Gastrocnemius medialis (tissue), 4 donors: ENCODE results near the gene LZTS3. TPM values are rescaled to one million over a fixed set of nuclear protein-coding genes. Genes with fewer than 3 reads are reported as not detected.
"Not testable (repeated sequence)": the region's sequence is repeated elsewhere in the genome, so short reads cannot be mapped to it uniquely, and the experiment has no call there.

ENCODE experiments used
- ATAC-seq, 2 donors: fragments of 150-250 bp; one replicate each; pipeline ENCODE4 v1.9.1; 2016
- DNase-seq, 2 donors: peaks; one replicate each; pipeline ENCODE4 v3.0.0-alpha.2; 2019
- H3K27ac ChIP-seq, 4 donors: fragments of 200-600 bp; sonication (generic); 1 replicate in 1 of 4; 2 replicates in 3 of 4; pipeline ENCODE4 v1.5.1; 2016 to 2018; ENCODE audit warnings: mild to moderate bottlenecking in 2 of 4, moderate library complexity in 1 of 4
- H3K27me3 ChIP-seq, 3 donors: fragments of 200-600 bp; sonication (generic) in 2 of 3; 1 replicate in 1 of 3; 2 replicates in 2 of 3; pipeline versions ENCODE4 v1.5.1 to v1.6.0; 2016 to 2019; ENCODE audit warnings: mild to moderate bottlenecking in 1 of 3, moderate library complexity in 1 of 3
- H3K36me3 ChIP-seq, 2 donors: fragments of 200-600 bp; sonication (generic) in 1 of 2; one replicate each; pipeline ENCODE4 v1.5.1; 2017 to 2018
- H3K4me1 ChIP-seq, 2 donors: fragments of 200-600 bp; sonication (generic) in 1 of 2; one replicate each; pipeline ENCODE4 v1.5.1; 2016 to 2017; ENCODE audit warnings: mild to moderate bottlenecking in 2 of 2
- H3K4me3 ChIP-seq, 4 donors: fragments of 200-600 bp; sonication (generic) in 3 of 4; 1 replicate in 1 of 4; 2 replicates in 3 of 4; pipeline ENCODE4 v1.5.1; 2016 to 2019; ENCODE audit warnings: mild to moderate bottlenecking in 2 of 4
- H3K9me3 ChIP-seq, 3 donors: fragments of 200-600 bp; sonication (generic) in 2 of 3; 1 replicate in 1 of 3; 2 replicates in 2 of 3; pipeline ENCODE4 v1.5.1; 2016 to 2019
- CTCF ChIP-seq, 5 experiments: fragments of 450-650 bp in 3 of 5; fragments of 200-600 bp in 2 of 5; sonication (generic) in 2 of 5; IDR thresholded peaks in 4 of 5; conservative IDR thresholded peaks in 1 of 5; 1 replicate in 4 of 5; 2 replicates in 1 of 5; pipeline ENCODE4 v1.5.1; 2016 to 2019; ENCODE audit warnings: antibody characterized with exemption in 5 of 5, mild to moderate bottlenecking in 3 of 5, moderate library complexity in 3 of 5
- POLR2A ChIP-seq, 2 donors: fragments of 450-650 bp; IDR thresholded peaks; one replicate each; pipeline ENCODE4 v1.6.1; 2017; ENCODE audit warnings: antibody characterized with exemption in 2 of 2, mild to moderate bottlenecking in 2 of 2, moderate library complexity in 2 of 2
- in situ Hi-C, 4 donors: fragments of 200-750 bp; cut with MboI; loops; one replicate each; pipeline versions ENCODE4 v1.15.0 to v1.8.0; 2017; ENCODE audit warnings: low sequenced_read_pairs in 4 of 4
- intact Hi-C: fragments of 100-400 bp; cut with DNase I; formaldehyde crosslinking; loops from one replicate; pipeline ENCODE4 v1.15.1; 2023; ENCODE audit warnings: low total_unique reads
- total RNA-seq, 4 donors: library from RNA; depleted of rRNA; stranded (reverse); fragments of >200 nt; gene quantifications; one replicate each; pipeline versions ENCODE4 v1.1.0 to v1.2.3, GENCODE V29; 2016

Gene LZTS3
- total RNA-seq, 4 donors from 2014 or later = 15.3 to 33.4 (median 18.9) TPM

- peak overlapping the region in 1 of 4 donors; percentile 22 for H3K4me3 ChIP-seq
- peak; percentile 53 to 74 for DNase-seq
- not testable (repeated sequence) for H3K27me3 ChIP-seq, H3K9me3 ChIP-seq
- H3K27ac ChIP-seq = peak overlapping the region; percentile 58 to 75 (median 68)
- ATAC-seq = peak; percentile 79 to 84
- H3K36me3 ChIP-seq = peaks cover 0 to 32% of the 10 kb centered on the region in 2 donors
- TF ChIP-seq CTCF (IDR thresholded peaks at IDR 0.05 in 4 of 5, conservative IDR thresholded peaks at IDR 0.05 in 1 of 5) = peak; percentile 55 to 69 (median 61)
- in situ Hi-C loops (loop anchor here in 2 of 4 donors (5.0 to 10.0 kb wide), 2 partner anchors 63 to 66 kb away; no protein-coding TSS in a partner anchor), intact Hi-C loops (loop anchor here (1.0 to 5.0 kb wide), 2 partner anchors 56 to 199 kb away; no protein-coding TSS in a partner anchor)
- H3K4me1 ChIP-seq = peaks cover 11 to 20% of the 10 kb centered on the region in 2 donors
Observed at GRCh38 chr20:3117839-3118379, 55.4 kb downstream of the LZTS3 start.

GRCh38 chr20:3116341-3116740 is 57.0 kb downstream of the LZTS3 start:
- Histone ChIP-seq H3K27ac (no peak overlapping the region), H3K27me3 (no peaks in the 10 kb centered on the region), H3K4me1 (peaks cover 8 to 16% of the 10 kb centered on the region in 2 donors), H3K4me3 (no peak overlapping the region), H3K9me3 (no peaks in the 10 kb centered on the region), H3K36me3 (peaks cover 0 to 19% of the 10 kb centered on the region in 2 donors)
- TF ChIP-seq POLR2A (IDR thresholded peaks at IDR 0.05) = no peak
- TF ChIP-seq CTCF (IDR thresholded peaks at IDR 0.05 in 4 of 5, conservative IDR thresholded peaks at IDR 0.05 in 1 of 5) = no peak
- in situ Hi-C loops = loop anchor here in 2 of 4 donors (5.0 to 10.0 kb wide), 2 partner anchors 62 to 64 kb away; no protein-coding TSS in a partner anchor
- DNase-seq (no peak), ATAC-seq (no peak)
- intact Hi-C loops = loop anchor here (5.0 kb wide), 1 partner anchor 201 kb away; no protein-coding TSS in a partner anchor

GRCh38 chr20:3115190-3116107 is 57.9 kb downstream of the LZTS3 start:
- Histone ChIP-seq H3K9me3 (no peaks in the 10 kb centered on the region), H3K36me3 (peaks cover 0 to 12% of the 10 kb centered on the region in 2 donors), H3K27me3 (no peaks in the 10 kb centered on the region), H3K4me3 (no peak overlapping the region), H3K27ac (no peak overlapping the region), H3K4me1 (peaks cover 4 to 16% of the 10 kb centered on the region in 2 donors)
- ATAC-seq (peak; percentile 16 to 42), DNase-seq (peak in 1 of 2 donors; percentile 39)
- intact Hi-C loops (loop anchor here (2.0 to 5.0 kb wide), 2 partner anchors 61 to 202 kb away; no protein-coding TSS in a partner anchor), in situ Hi-C loops (loop anchor here in 2 of 4 donors (5.0 to 10.0 kb wide), 2 partner anchors 61 to 63 kb away; no protein-coding TSS in a partner anchor)
- TF ChIP-seq CTCF (IDR thresholded peaks at IDR 0.05 in 4 of 5, conservative IDR thresholded peaks at IDR 0.05 in 1 of 5) (peak; percentile 43 to 82 (median 63)), POLR2A (IDR thresholded peaks at IDR 0.05) (no peak)

Other genes with a start within 250 kb of the LZTS3 start
- not detected for gene GNRH2, start 129.9 kb downstream of the LZTS3 start, total RNA-seq
- 10 to 100 TPM; 58.7 to 69.8 (median 62.8) TPM for gene MRPS26, start 127.5 kb downstream of the LZTS3 start, total RNA-seq
- 1 to 10 TPM in 1 of 4 donors, not detected in 3; 2.2 TPM for gene OXT, start 101.9 kb downstream of the LZTS3 start, total RNA-seq
- gene AVP, start 88.8 kb downstream of the LZTS3 start, total RNA-seq = not detected
- gene FASTKD5, start 13.7 kb downstream of the LZTS3 start, total RNA-seq = 10 to 100 TPM; 38.8 to 58.7 (median 49.3) TPM
- 10 to 100 TPM; 14.6 to 17.1 (median 15.5) TPM for gene UBOX5, start 13.7 kb downstream of the LZTS3 start, total RNA-seq
- 10 to 100 TPM; 55.2 to 75.7 (median 64.7) TPM for gene DDRGK1, start 31.1 kb upstream of the LZTS3 start, total RNA-seq
- gene ITPA, start 35.9 kb upstream of the LZTS3 start, total RNA-seq = 10 to 100 TPM; 27.2 to 59.5 (median 34.0) TPM
- gene SLC4A11, start 65.6 kb upstream of the LZTS3 start, total RNA-seq = 1 to 10 TPM; 2.0 to 3.3 (median 2.3) TPM
- 10 to 100 TPM; 42.3 to 56.6 (median 46.3) TPM for gene DNAAF9, start 234.1 kb upstream of the LZTS3 start, total RNA-seq